ENCODE data around the gene PDZD4. TPM values are rescaled to one million over a fixed set of nuclear protein-coding genes. Genes with fewer than 3 reads are reported as not detected.

PDZD4 gene
- total and polyA plus RNA-seq, 9 of the 15 experiments (the other 6 are each of a cell fraction or from before 2014, with no cell fraction given) = 0.05 to 0.38 (median 0.07) TPM; not detected in 5

DNA sequence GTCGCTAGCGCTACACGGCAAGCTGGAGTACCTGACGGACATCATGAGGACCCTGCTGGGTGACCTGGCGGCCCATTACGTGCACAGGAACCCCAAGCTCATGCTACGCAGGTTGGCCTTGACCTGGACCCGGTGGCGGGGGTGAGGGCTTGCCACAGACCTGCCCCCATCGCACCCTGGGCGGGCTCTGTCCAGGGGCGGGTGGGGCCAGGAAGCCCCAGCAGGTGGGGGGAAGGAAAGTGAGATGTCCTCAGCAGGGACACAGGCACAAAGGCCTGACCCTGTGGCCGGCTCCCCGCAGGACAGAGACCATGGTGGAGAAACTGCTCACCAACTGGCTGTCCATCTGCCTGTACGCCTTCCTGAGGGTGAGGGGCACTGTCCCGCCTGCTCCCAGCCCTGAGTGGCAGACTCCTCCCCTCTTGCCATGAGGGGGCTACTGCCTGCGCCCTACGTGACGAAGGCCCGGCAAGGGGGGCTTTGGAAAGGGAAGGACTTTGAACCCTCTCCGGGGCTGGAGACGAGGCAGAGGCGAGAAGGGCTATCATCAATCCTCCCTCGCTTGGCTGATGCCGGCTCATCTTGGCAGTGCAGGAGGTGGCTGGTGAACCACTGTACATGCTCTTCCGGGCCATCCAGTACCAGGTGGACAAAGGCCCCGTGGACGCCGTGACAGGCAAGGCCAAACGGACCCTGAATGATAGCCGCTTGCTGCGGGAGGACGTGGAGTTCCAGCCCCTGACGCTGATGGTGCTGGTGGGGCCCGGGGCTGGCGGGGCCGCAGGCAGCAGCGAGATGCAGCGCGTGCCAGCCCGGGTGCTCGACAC is 54.8 kb downstream of the PDZD4 start:
- no TSS peak for BruUV-seq (replicated peaks)
- 87% methylated on average over 19 of the region's 42 CpGs for WGBS (ENCODE audit: insufficient coverage, low coverage, missing lambda C conversion rate)
- H3K36me3 ChIP-seq (ENCODE audit: control insufficient read depth, insufficient read depth, low read length) = no peaks in the 10 kb centered on the region
- intact Hi-C loops (cut with micrococcal nuclease) = no loop called here
- in situ Hi-C loops (cut with MboI) = no loop called here
- ChIA-PET POLR2A (interaction anchor here (0.6 kb wide), 1 partner anchor 850 kb away, joined by 3 read pairs; no protein-coding TSS in a partner anchor), CTCF (ENCODE audit: low intra/inter-chr PET ratio) (no interaction called here)
- H3K4me1 ChIP-seq (replicated peaks in 1 of 2; ENCODE audit: control insufficient read depth in 2 of 2, insufficient read depth in 2 of 2, low read length in 2 of 2) = peaks cover 8 to 85% of the 10 kb centered on the region in 2 experiments; a peak in 4 of 5 replicates
- DNase-seq (ENCODE audit: extremely low read depth in 1 of 4, low spot score in 3 of 4) (no peak), ATAC-seq (no peak), FAIRE-seq (no peak)
- no peaks in the 10 kb centered on the region for H3K9me3 ChIP-seq (replicated peaks; ENCODE audit: control insufficient read depth, insufficient read depth, low read depth, low read length)
- no peaks in the 10 kb centered on the region for H4K20me1 ChIP-seq (replicated peaks; ENCODE audit: control insufficient read depth, insufficient read depth, low read length)
- H3K9ac ChIP-seq (ENCODE audit: insufficient read depth in 1 of 2, low read depth in 2 of 2, low read length in 2 of 2) = no peak overlapping the region
- TF ChIP-seq POLR2G (IDR thresholded peaks at IDR 0.05; ENCODE audit: low read depth, low read length) (peak; percentile 57), HMGN3 (IDR thresholded peaks at IDR 0.05; ENCODE audit: borderline replicate concordance, extremely low read depth, insufficient read length, low read depth, low read length) (no peak)
- no peak overlapping the region for H3K4me2 ChIP-seq (ENCODE audit: insufficient read depth, low read length)
- H3K4me3 ChIP-seq = no peak overlapping the region
- no peak overlapping the region for H2AFZ ChIP-seq (ENCODE audit: low read depth, low read length)
- H3K27ac ChIP-seq (ENCODE audit: extremely low read depth, low read depth, low read length) = no peak overlapping the region
- H3K79me2 ChIP-seq (ENCODE audit: control insufficient read depth, insufficient read depth, low read length) = no peaks in the 10 kb centered on the region
- H3K9me1 ChIP-seq (ENCODE audit: control insufficient read depth, insufficient read depth, low read length) = peaks cover 6% of the 10 kb centered on the region
- H3K27me3 ChIP-seq (ENCODE audit: control insufficient read depth in 2 of 2, insufficient read depth in 2 of 2, low read length in 2 of 2) = no peaks in the 10 kb centered on the region

DNA sequence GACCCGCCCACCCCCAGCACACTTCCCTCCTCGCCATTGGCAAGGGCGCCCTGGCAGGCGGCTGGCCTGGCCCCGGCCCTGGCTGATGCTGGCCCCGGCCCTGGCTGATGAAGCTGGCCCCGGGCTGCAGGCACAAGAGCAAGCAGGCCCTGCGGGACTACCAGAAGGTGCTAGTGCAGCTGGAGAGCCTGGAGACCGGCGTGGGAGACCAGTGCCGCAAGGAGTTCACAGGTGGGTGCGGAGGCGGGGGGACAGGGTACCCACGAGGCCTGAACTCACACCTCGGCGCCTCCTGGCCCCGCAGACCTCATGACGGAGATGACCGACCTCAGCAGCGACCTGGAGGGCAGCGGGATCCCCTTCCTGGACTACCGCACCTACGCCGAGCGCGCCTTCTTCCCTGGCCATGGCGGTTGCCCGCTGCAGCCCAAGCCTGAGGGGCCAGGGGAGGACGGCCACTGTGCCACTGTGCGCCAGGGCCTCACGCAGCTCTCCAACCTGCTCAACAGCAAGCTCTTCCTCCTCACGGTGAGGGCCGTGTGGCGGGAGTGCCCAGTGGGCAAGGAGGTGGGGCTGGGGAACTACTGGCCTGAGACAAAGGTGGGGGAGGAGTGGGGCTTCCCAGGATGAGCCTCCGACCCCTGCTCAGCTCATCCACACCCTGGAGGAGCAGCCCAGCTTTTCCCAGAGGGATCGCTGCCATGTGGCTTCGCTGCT is 55.6 kb downstream of the PDZD4 start:
- Histone ChIP-seq H3K4me2 (ENCODE audit: insufficient read depth, low read length) (no peak overlapping the region), H3K27me3 (ENCODE audit: control insufficient read depth in 2 of 2, insufficient read depth in 2 of 2, low read length in 2 of 2) (no peaks in the 10 kb centered on the region), H3K9me3 (replicated peaks; ENCODE audit: control insufficient read depth, insufficient read depth, low read depth, low read length) (no peaks in the 10 kb centered on the region), H3K4me1 (replicated peaks in 1 of 2; ENCODE audit: control insufficient read depth in 2 of 2, insufficient read depth in 2 of 2, low read length in 2 of 2) (peaks cover 8 to 83% of the 10 kb centered on the region in 2 experiments; a peak in 4 of 5 replicates), H3K36me3 (ENCODE audit: control insufficient read depth, insufficient read depth, low read length) (no peaks in the 10 kb centered on the region), H2AFZ (ENCODE audit: low read depth, low read length) (no peak overlapping the region), H3K9me1 (ENCODE audit: control insufficient read depth, insufficient read depth, low read length) (peaks cover 4% of the 10 kb centered on the region), H4K20me1 (replicated peaks; ENCODE audit: control insufficient read depth, insufficient read depth, low read length) (no peaks in the 10 kb centered on the region), H3K4me3 (no peak overlapping the region), H3K9ac (ENCODE audit: insufficient read depth in 1 of 2, low read depth in 2 of 2, low read length in 2 of 2) (no peak overlapping the region), H3K79me2 (ENCODE audit: control insufficient read depth, insufficient read depth, low read length) (no peaks in the 10 kb centered on the region), H3K27ac (ENCODE audit: extremely low read depth, low read depth, low read length) (no peak overlapping the region)
- TF ChIP-seq RAD51 (IDR thresholded peaks at IDR 0.05; ENCODE audit: borderline replicate concordance, low read depth) (no peak), BRCA1 (IDR thresholded peaks at IDR 0.05) (no peak), BRCA1 (CRISPR knock-in tag; IDR thresholded peaks at IDR 0.05) (no peak), KLF10 (CRISPR knock-in tag; IDR thresholded peaks at IDR 0.05) (no peak), RUNX1 (IDR thresholded peaks at IDR 0.05; ENCODE audit: low read depth) (no peak), SUPT5H (IDR thresholded peaks at IDR 0.05) (no peak)
- TF ChIP-seq, protein P1, sequence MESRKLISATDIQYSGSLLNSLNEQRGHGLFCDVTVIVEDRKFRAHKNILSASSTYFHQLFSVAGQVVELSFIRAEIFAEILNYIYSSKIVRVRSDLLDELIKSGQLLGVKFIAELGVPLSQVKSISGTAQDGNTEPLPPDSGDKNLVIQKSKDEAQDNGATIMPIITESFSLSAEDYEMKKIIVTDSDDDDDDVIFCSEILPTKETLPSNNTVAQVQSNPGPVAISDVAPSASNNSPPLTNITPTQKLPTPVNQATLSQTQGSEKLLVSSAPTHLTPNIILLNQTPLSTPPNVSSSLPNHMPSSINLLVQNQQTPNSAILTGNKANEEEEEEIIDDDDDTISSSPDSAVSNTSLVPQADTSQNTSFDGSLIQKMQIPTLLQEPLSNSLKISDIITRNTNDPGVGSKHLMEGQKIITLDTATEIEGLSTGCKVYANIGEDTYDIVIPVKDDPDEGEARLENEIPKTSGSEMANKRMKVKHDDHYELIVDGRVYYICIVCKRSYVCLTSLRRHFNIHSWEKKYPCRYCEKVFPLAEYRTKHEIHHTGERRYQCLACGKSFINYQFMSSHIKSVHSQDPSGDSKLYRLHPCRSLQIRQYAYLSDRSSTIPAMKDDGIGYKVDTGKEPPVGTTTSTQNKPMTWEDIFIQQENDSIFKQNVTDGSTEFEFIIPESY (CRISPR knock-in tag; IDR thresholded peaks at IDR 0.05) = peak; percentile 68
- TF ChIP-seq, protein P2, sequence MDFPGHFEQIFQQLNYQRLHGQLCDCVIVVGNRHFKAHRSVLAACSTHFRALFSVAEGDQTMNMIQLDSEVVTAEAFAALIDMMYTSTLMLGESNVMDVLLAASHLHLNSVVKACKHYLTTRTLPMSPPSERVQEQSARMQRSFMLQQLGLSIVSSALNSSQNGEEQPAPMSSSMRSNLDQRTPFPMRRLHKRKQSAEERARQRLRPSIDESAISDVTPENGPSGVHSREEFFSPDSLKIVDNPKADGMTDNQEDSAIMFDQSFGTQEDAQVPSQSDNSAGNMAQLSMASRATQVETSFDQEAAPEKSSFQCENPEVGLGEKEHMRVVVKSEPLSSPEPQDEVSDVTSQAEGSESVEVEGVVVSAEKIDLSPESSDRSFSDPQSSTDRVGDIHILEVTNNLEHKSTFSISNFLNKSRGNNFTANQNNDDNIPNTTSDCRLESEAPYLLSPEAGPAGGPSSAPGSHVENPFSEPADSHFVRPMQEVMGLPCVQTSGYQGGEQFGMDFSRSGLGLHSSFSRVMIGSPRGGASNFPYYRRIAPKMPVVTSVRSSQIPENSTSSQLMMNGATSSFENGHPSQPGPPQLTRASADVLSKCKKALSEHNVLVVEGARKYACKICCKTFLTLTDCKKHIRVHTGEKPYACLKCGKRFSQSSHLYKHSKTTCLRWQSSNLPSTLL (IDR thresholded peaks at IDR 0.05) = no peak
- FAIRE-seq (no peak), ATAC-seq (no peak), DNase-seq (ENCODE audit: extremely low read depth in 1 of 4, low spot score in 3 of 4) (no peak)
- CTCF ChIA-PET (ENCODE audit: low intra/inter-chr PET ratio) = no interaction called here
- POLR2A ChIA-PET = interaction anchor here (0.6 kb wide), 1 partner anchor 849 kb away, joined by 3 read pairs; no protein-coding TSS in a partner anchor
- BruUV-seq (replicated peaks) = no TSS peak
- 92% methylated on average over 16 of the region's 37 CpGs for WGBS (ENCODE audit: insufficient coverage, low coverage, missing lambda C conversion rate)
- in situ Hi-C loops (cut with MboI) (no loop called here), intact Hi-C loops (cut with micrococcal nuclease) (no loop called here)

Data from K562 (cell line).